Neural crest cell (in vitro differentiated cells): ENCODE results near the gene MRPL58. TPM values are rescaled to one million over a fixed set of nuclear protein-coding genes. Genes with fewer than 3 reads are reported as not detected.

ENCODE experiments used
- DNase-seq: peaks from one replicate; pipeline ENCODE4 v3.0.0; 2021; ENCODE audit warnings: low read depth, mixed read lengths, low spot score
- H3K27ac Mint-ChIP-seq: one replicate; pipeline ENCODE4 v1.8.0; 2021; ENCODE audit warnings: mild to moderate bottlenecking, mixed read lengths; ENCODE audit not compliant: unreplicated experiment
- H3K27me3 Mint-ChIP-seq: 2 replicates; pipeline ENCODE4 v1.8.0; 2021; ENCODE audit warnings: low read depth, mild to moderate bottlenecking, mixed read lengths
- H3K36me3 Mint-ChIP-seq: 2 replicates; pipeline ENCODE4 v1.8.0; 2021; ENCODE audit warnings: low read depth, mild to moderate bottlenecking, mixed read lengths
- H3K4me1 Mint-ChIP-seq: 2 replicates; pipeline ENCODE4 v1.8.0; 2021; ENCODE audit warnings: mixed read lengths
- H3K4me3 Mint-ChIP-seq: one replicate; pipeline ENCODE4 v1.8.0; 2021; ENCODE audit warnings: mild to moderate bottlenecking, mixed read lengths
- H3K9me3 Mint-ChIP-seq: 2 replicates; pipeline ENCODE4 v1.8.0; 2021; ENCODE audit warnings: mixed read lengths
- CTCF ChIP-seq: fragments of 200-600 bp; sonication (generic); conservative IDR thresholded peaks from 2 replicates; pipeline ENCODE4 v1.5.0; 2021; ENCODE audit warnings: antibody characterized with exemption, mild to moderate bottlenecking
- total RNA-seq: library from RNA; stranded (reverse); gene quantifications from 2 replicates; pipeline ENCODE4 v1.2.1, GENCODE V29; 2021

MRPL58 gene
- total RNA-seq, 1 donor from 2014 or later = 35.3 TPM

DNA sequence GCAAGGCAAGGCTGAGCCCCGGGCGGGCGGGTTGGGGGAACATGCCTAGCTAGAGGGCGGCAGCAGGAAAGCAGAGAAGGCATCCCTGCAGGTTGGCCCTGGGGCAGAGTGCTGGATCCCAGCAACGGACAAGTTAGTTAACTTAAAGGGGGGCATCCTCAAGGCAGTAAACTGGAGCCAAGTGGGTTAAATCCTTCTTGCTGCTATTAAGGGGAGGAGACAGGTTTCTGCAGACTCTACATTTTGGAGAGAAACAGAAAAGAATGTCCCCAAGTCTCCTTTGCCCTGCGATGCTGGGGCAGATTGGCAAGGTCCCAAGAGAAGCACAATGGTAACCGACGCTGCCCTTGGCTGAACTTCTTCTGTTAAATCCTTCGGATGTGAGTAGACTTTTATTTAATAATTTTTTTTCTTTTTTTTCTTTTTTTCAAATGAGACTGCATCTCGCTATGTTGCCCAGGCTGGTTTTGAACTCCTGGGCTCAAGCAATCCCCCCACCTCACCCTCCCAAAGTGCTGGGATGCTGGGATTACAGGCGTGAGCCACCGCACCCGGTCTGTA, 20.3 kb downstream of the MRPL58 start:
- no peak overlapping the region for H3K27ac Mint-ChIP-seq
- H3K4me3 Mint-ChIP-seq = peak overlapping the region; percentile 100
- H3K27me3 Mint-ChIP-seq = peaks cover 42% of the 10 kb centered on the region
- peaks cover 8% of the 10 kb centered on the region for H3K36me3 Mint-ChIP-seq
- DNase-seq = no peak
- H3K9me3 Mint-ChIP-seq = peaks cover 16% of the 10 kb centered on the region
- TF ChIP-seq CTCF = no peak
- peaks cover 35% of the 10 kb centered on the region for H3K4me1 Mint-ChIP-seq

DNA sequence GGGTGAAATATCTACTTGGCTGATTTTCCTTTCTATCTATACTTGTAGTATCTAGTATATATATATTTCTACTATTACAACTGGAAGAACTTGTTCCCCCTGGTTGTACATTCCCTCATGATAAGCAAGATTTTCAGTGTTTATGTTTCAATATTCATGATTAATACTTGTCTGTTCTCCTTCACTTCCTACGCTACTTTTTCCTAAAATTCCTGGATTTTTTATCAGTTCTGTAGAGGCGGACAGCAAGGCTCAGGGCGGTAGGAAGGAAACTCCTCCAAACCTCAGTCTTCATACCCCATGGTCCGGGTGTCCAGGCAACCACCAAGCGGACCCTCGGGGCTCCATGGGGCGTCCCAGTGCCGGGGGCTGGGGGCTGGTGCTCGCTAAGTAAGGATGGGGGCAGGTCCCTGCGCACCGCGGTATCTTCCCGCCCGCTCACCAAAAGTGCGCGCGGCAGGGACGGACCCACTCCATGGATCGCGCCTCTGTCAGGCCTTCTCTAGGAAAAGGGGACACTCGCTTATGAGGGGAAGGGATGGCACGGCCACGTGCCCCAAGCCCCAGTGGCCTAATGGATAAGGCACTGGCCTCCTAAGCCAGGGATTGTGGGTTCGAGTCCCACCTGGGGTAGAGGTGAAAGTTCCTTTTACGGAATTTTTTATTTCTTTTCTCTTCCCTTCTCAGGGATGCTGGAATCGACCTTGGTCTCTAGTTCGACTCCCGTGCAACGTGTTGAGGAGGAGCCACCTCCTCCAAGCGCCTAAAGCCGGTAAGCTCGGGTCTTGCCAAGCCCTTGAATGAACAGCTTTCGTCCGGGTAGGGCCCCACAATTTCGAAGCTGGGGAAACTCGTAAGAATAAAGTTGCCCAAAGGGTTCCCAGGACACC, 21.1 kb downstream of the MRPL58 start:
- peaks cover 35% of the 10 kb centered on the region for H3K4me1 Mint-ChIP-seq
- H3K27ac Mint-ChIP-seq = peak overlapping the region; percentile 100
- peak; percentile 100 for DNase-seq
- peak overlapping the region; percentile 100 for H3K4me3 Mint-ChIP-seq
- H3K9me3 Mint-ChIP-seq = peaks cover 14% of the 10 kb centered on the region
- H3K27me3 Mint-ChIP-seq = peaks cover 42% of the 10 kb centered on the region
- no peak for TF ChIP-seq CTCF
- H3K36me3 Mint-ChIP-seq = peaks cover 8% of the 10 kb centered on the region

- H3K9me3 Mint-ChIP-seq = peaks cover 11% of the 10 kb centered on the region
- peak; percentile 48 for TF ChIP-seq CTCF
- peak; percentile 93 for DNase-seq
- H3K27ac Mint-ChIP-seq = peak overlapping the region; percentile 100
- H3K4me1 Mint-ChIP-seq = peaks cover 35% of the 10 kb centered on the region
- peak overlapping the region; percentile 100 for H3K4me3 Mint-ChIP-seq
- H3K36me3 Mint-ChIP-seq = peaks cover 8% of the 10 kb centered on the region
- peaks cover 42% of the 10 kb centered on the region for H3K27me3 Mint-ChIP-seq
Measured at GRCh38 chr17:75034236-75034908, 21.9 kb downstream of the MRPL58 start.

GRCh38 chr17:75036643-75037268, 24.3 kb downstream of the MRPL58 start:
- Mint-ChIP-seq H3K27me3 (peaks cover 31% of the 10 kb centered on the region), H3K27ac (no peak overlapping the region), H3K4me1 (peaks cover 35% of the 10 kb centered on the region), H3K36me3 (peaks cover 6% of the 10 kb centered on the region), H3K9me3 (peaks cover 5% of the 10 kb centered on the region), H3K4me3 (peak overlapping the region; percentile 69)
- no peak for DNase-seq
- no peak for TF ChIP-seq CTCF

- Mint-ChIP-seq H3K36me3 (peaks cover 6% of the 10 kb centered on the region), H3K9me3 (peaks cover 3% of the 10 kb centered on the region), H3K4me1 (peaks cover 20% of the 10 kb centered on the region)
Measured at GRCh38 chr17:75039238-75039637, 26.8 kb downstream of the MRPL58 start.

More at GRCh38 chr17:75039238-75039637, 26.8 kb downstream of the MRPL58 start:
- no peak for DNase-seq
- Mint-ChIP-seq H3K4me3 (no peak overlapping the region), H3K27ac (no peak overlapping the region), H3K27me3 (peaks cover 13% of the 10 kb centered on the region)
- TF ChIP-seq CTCF = no peak
